ENCODE data around the gene GRIK4. TPM values are rescaled to one million over a fixed set of nuclear protein-coding genes. Genes with fewer than 3 reads are reported as not detected.

The GRIK4 gene
- total and polyA plus RNA-seq, 2 experiments from 2014 or later = 0.28 to 0.45 TPM

- Histone ChIP-seq H3K27me3 (no peaks in the 10 kb centered on the region), H3K4me1 (ENCODE audit: low read depth) (peaks cover 11% of the 10 kb centered on the region), H3K4me3 (no peak overlapping the region), H3K27ac (no peak overlapping the region), H3K9me3 (ENCODE audit: low read depth) (no peaks in the 10 kb centered on the region), H3K36me3 (no peaks in the 10 kb centered on the region)
- no peak for DNase-seq (ENCODE audit: low read depth in 1 of 2, low spot score in 1 of 2)
- TF ChIP-seq CTCF (IDR thresholded peaks at IDR 0.05; ENCODE audit: low read depth, low read length) = no peak
These were observed 388.2 kb downstream of the GRIK4 start for GRCh38 chr11:120899720-120900119.

GRCh38 chr11:120900643-120901042 is 389.1 kb downstream of the GRIK4 start:
- Histone ChIP-seq H3K27ac (no peak overlapping the region), H3K9me3 (ENCODE audit: low read depth) (no peaks in the 10 kb centered on the region), H3K36me3 (no peaks in the 10 kb centered on the region), H3K4me3 (no peak overlapping the region), H3K4me1 (ENCODE audit: low read depth) (peaks cover 11% of the 10 kb centered on the region), H3K27me3 (no peaks in the 10 kb centered on the region)
- TF ChIP-seq CTCF (IDR thresholded peaks at IDR 0.05; ENCODE audit: low read depth, low read length) = no peak
- peak in 1 of 2 donors; percentile 80 for DNase-seq (ENCODE audit: low read depth in 1 of 2, low spot score in 1 of 2)

DNA sequence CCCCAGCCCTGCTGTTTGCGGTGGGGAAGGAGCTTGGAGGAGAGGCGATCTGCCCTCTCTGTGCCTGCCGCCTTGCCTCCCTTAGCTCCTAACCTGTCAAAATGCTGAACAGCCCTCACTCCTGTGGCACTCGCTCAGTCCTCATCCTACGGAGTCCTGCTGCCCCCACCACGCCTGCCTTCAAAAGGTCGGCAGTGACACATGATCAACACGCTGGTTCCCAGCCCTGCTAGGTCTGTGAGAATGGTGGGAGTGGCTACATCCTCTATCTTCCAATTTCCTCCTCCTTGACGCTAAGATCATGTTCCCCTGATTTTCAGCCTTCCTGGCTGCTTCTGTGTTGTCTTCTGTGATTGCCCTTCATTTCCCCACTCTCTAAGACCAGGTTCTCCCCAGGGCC is 392.1 kb downstream of the GRIK4 start:
- Histone ChIP-seq H3K4me3 (no peak overlapping the region), H3K27me3 (no peaks in the 10 kb centered on the region), H3K4me1 (ENCODE audit: low read depth) (peaks cover 11% of the 10 kb centered on the region), H3K9me3 (ENCODE audit: low read depth) (no peaks in the 10 kb centered on the region), H3K36me3 (no peaks in the 10 kb centered on the region), H3K27ac (no peak overlapping the region)
- DNase-seq (ENCODE audit: low read depth in 1 of 2, low spot score in 1 of 2) = no peak
- TF ChIP-seq CTCF (IDR thresholded peaks at IDR 0.05; ENCODE audit: low read depth, low read length) = no peak

- no peak for DNase-seq (ENCODE audit: low read depth in 1 of 2, low spot score in 1 of 2)
- H3K36me3 ChIP-seq = no peaks in the 10 kb centered on the region
- no peaks in the 10 kb centered on the region for H3K9me3 ChIP-seq (ENCODE audit: low read depth)
- no peak for TF ChIP-seq CTCF (IDR thresholded peaks at IDR 0.05; ENCODE audit: low read depth, low read length)
- H3K27me3 ChIP-seq = no peaks in the 10 kb centered on the region
- no peak overlapping the region for H3K4me3 ChIP-seq
- H3K4me1 ChIP-seq (ENCODE audit: low read depth) = peaks cover 11% of the 10 kb centered on the region
- H3K27ac ChIP-seq = no peak overlapping the region
These were observed 392.6 kb downstream of the GRIK4 start for GRCh38 chr11:120904116-120904515.

DNA sequence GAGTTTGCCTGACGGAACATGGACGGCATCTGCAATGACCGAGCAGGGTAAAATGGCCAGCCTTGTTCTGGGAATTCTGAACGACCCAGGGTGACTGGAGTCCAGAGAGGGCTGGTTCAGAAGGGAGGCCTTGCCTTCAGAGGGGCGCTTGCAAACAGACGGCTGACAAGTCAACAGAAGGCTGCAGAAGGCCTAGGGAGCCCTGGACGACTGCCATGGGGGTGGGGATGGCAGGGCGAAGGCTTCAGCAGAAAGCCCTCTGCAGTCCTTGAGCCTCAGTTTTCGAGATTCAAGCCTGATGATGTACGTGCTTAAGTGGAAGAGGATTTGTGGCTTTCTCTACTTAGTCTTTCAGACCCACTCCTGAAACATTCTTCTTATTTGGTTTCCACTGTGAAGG is 395.2 kb downstream of the GRIK4 start:
- no peaks in the 10 kb centered on the region for H3K9me3 ChIP-seq (ENCODE audit: low read depth)
- no peaks in the 10 kb centered on the region for H3K36me3 ChIP-seq
- H3K4me1 ChIP-seq (ENCODE audit: low read depth) = no peaks in the 10 kb centered on the region
- no peak for TF ChIP-seq CTCF (IDR thresholded peaks at IDR 0.05; ENCODE audit: low read depth, low read length)
- no peak for DNase-seq (ENCODE audit: low read depth in 1 of 2, low spot score in 1 of 2)
- H3K27me3 ChIP-seq = no peaks in the 10 kb centered on the region
- no peak overlapping the region for H3K4me3 ChIP-seq
- no peak overlapping the region for H3K27ac ChIP-seq

DNA sequence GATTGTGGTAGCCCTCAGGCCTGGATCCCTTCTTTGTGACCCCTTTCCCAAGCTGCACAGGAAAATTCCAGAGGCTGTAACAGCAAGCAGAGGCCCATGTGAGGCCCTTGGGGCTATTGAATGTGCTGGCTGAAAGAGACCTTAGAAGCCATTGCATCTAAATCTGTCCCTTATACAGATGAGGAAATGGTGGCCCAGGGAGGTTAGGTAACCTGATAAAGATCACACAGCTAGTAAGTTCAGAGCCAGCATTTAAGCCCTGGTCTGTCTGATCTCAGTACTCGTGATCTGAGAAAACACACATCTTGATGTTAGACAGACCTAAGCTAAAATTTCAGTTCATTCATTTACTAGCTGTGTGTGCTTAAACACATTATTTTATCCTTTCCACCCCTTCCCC is 396.4 kb downstream of the GRIK4 start:
- H3K36me3 ChIP-seq = no peaks in the 10 kb centered on the region

More for the DNA sequence above, 396.4 kb downstream of the GRIK4 start:
- Histone ChIP-seq H3K4me3 (no peak overlapping the region), H3K4me1 (ENCODE audit: low read depth) (no peaks in the 10 kb centered on the region), H3K27ac (no peak overlapping the region), H3K9me3 (ENCODE audit: low read depth) (no peaks in the 10 kb centered on the region), H3K27me3 (no peaks in the 10 kb centered on the region)
- DNase-seq (ENCODE audit: low read depth in 1 of 2, low spot score in 1 of 2) = no peak
- no peak for TF ChIP-seq CTCF (IDR thresholded peaks at IDR 0.05; ENCODE audit: low read depth, low read length)
